Stomach (tissue), 9 donors: ENCODE results near the gene AGPAT4. TPM values are rescaled to one million over a fixed set of nuclear protein-coding genes. Genes with fewer than 3 reads are reported as not detected.

Source experiments
- DNase-seq, 2 donors: peaks; one replicate each; pipeline versions ENCODE4 v3.0.0 to v3.0.0-alpha.2; 2013 to 2019
- H3K27ac ChIP-seq, 5 donors: fragments of 200-600 bp in 4 of 5; sonication (generic) in 4 of 5; one replicate each; pipeline ENCODE4 v1.5.1; 2013 to 2019; ENCODE audit warnings: mild to moderate bottlenecking in 1 of 5, moderate library complexity in 1 of 5
- H3K27me3 ChIP-seq, 3 donors: fragments of 200-600 bp; sonication (generic); one replicate each; pipeline ENCODE4 v1.5.1; 2017 to 2019; ENCODE audit warnings: mixed run types in 1 of 3
- H3K36me3 ChIP-seq, 4 donors: fragments of 200-600 bp; sonication (generic); 1 replicate in 3 of 4; 2 replicates in 1 of 4; pipeline ENCODE4 v1.5.1; 2016 to 2019
- H3K4me1 ChIP-seq, 4 donors: fragments of 200-600 bp; sonication (generic); one replicate each; pipeline ENCODE4 v1.5.1; 2016 to 2019
- H3K4me3 ChIP-seq, 4 donors: fragments of 200-600 bp; sonication (generic) in 3 of 4; one replicate each; pipeline ENCODE4 v1.5.1; 2016 to 2019; ENCODE audit warnings: mild to moderate bottlenecking in 1 of 4
- H3K9me3 ChIP-seq, 4 donors: fragments of 200-600 bp; sonication (generic); one replicate each; pipeline ENCODE4 v1.5.1; 2016 to 2019
- EP300 ChIP-seq: sonication (generic); formaldehyde crosslinking; IDR thresholded peaks from one replicate; pipeline ENCODE4 v1.6.1; 2017; ENCODE audit warnings: antibody characterized with exemption
- POLR2A ChIP-seq, 4 donors: fragments of 450-650 bp; IDR thresholded peaks; one replicate each; pipeline ENCODE4 v1.6.1; 2016; ENCODE audit warnings: antibody characterized with exemption in 4 of 4, control low read depth in 2 of 4, mild to moderate bottlenecking in 1 of 4, moderate library complexity in 1 of 4
- POLR2AphosphoS5 ChIP-seq, 3 donors: sonication (generic); formaldehyde crosslinking; IDR thresholded peaks; one replicate each; pipeline ENCODE4 v1.6.1; 2016; ENCODE audit warnings: antibody characterized with exemption in 3 of 3
- WGBS, 5 donors: extraction: QIAGEN DNeasy Blood & Tissue Kit in 3 of 5; methylation state at CpG; one replicate each; pipeline versions ENCODE4 v1.1.5 to v1.1.7; 2013 to 2018; 5-methylcytosine and 5-hydroxymethylcytosine counted together
- intact Hi-C: fragments of 100-400 bp; cut with DNase I; formaldehyde crosslinking; loops from one replicate; pipeline ENCODE4 v1.15.1; 2023; ENCODE audit warnings: low total_unique reads
- polyA plus RNA-seq, 3 donors: library from polyadenylated mRNA; stranded (reverse); fragments of 200-250 nt; gene quantifications; one replicate each; pipeline ENCODE4 v1.2.3, GENCODE V29; 2013
- total RNA-seq, 5 donors: library from RNA; depleted of rRNA; stranded (reverse); fragments of >200 nt; gene quantifications; one replicate each; pipeline versions ENCODE4 v1.1.0 to v1.2.3, GENCODE V29; 2014 to 2016
- TF ChIP-seq, protein P1 (sequence below), 7 experiments: fragments of 450-650 bp in 4 of 7; fragments of 200-600 bp in 3 of 7; sonication (generic) in 3 of 7; IDR thresholded peaks; one replicate each; pipeline ENCODE4 v1.5.1; 2016 to 2019; ENCODE audit warnings: antibody characterized with exemption in 7 of 7, control low read depth in 2 of 7, mild to moderate bottlenecking in 1 of 7
- donor health status: healthy with polysubstance abuse.
- donor health status: Bipolar disorder and iron deficiency.
- donor health status: healthy.

AGPAT4 gene
- total and polyA plus RNA-seq, 8 donors = 0.46 to 15.8 (median 1.0) TPM

GRCh38 chr6:161273274-161273751 lies 548 bp downstream of the AGPAT4 start:
- Histone ChIP-seq H3K9me3 (no peaks in the 10 kb centered on the region), H3K4me3 (peak overlapping the region; percentile 57 to 74 (median 62)), H3K4me1 (peaks cover 9 to 31% (median 15%) of the 10 kb centered on the region in 4 donors), H3K36me3 (no peaks in the 10 kb centered on the region), H3K27me3 (no peaks in the 10 kb centered on the region), H3K27ac (peak overlapping the region in 4 of 5 donors; percentile 71 to 84 (median 82))
- DNase-seq = peak in 1 of 2 donors; percentile 85
- WGBS, 5 donors = 0 to 2% (median 0%) methylated on average over 10 to 11 of the region's 11 CpGs
- no peak for TF ChIP-seq POLR2AphosphoS5 (IDR thresholded peaks at IDR 0.05)
- TF ChIP-seq, protein P1, sequence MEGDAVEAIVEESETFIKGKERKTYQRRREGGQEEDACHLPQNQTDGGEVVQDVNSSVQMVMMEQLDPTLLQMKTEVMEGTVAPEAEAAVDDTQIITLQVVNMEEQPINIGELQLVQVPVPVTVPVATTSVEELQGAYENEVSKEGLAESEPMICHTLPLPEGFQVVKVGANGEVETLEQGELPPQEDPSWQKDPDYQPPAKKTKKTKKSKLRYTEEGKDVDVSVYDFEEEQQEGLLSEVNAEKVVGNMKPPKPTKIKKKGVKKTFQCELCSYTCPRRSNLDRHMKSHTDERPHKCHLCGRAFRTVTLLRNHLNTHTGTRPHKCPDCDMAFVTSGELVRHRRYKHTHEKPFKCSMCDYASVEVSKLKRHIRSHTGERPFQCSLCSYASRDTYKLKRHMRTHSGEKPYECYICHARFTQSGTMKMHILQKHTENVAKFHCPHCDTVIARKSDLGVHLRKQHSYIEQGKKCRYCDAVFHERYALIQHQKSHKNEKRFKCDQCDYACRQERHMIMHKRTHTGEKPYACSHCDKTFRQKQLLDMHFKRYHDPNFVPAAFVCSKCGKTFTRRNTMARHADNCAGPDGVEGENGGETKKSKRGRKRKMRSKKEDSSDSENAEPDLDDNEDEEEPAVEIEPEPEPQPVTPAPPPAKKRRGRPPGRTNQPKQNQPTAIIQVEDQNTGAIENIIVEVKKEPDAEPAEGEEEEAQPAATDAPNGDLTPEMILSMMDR (IDR thresholded peaks at IDR 0.05) = no peak
- TF ChIP-seq EP300 = no peak
- no peak for TF ChIP-seq POLR2A (IDR thresholded peaks at IDR 0.05)
- intact Hi-C loops = no loop called here

GRCh38 chr6:161272635-161273273 lies 1.1 kb downstream of the AGPAT4 start:
- DNase-seq = peak in 1 of 2 donors; percentile 30
- Histone ChIP-seq H3K36me3 (no peaks in the 10 kb centered on the region), H3K9me3 (no peaks in the 10 kb centered on the region), H3K27ac (peak overlapping the region in 2 of 5 donors; percentile 83 to 84), H3K4me1 (peaks cover 9 to 31% (median 15%) of the 10 kb centered on the region in 4 donors), H3K27me3 (no peaks in the 10 kb centered on the region), H3K4me3 (peak overlapping the region; percentile 57 to 74 (median 62))
- no peak for TF ChIP-seq POLR2A (IDR thresholded peaks at IDR 0.05)
- no peak for TF ChIP-seq POLR2AphosphoS5 (IDR thresholded peaks at IDR 0.05)
- TF ChIP-seq, protein P1 (IDR thresholded peaks at IDR 0.05) = no peak
- no peak for TF ChIP-seq EP300
- intact Hi-C loops = no loop called here
- 37 to 51% (median 47%) methylated on average over 11 of the region's 11 CpGs for whole genome bisulfite sequencing, 5 donors

GRCh38 chr6:161271343-161272030 lies 2.4 kb downstream of the AGPAT4 start:
- 73 to 78% (median 75%) methylated on average over 8 of the region's 8 CpGs for WGBS, 5 donors
- intact Hi-C loops = no loop called here
- H3K36me3 ChIP-seq = peaks cover 0 to 3% (median 0%) of the 10 kb centered on the region in 4 donors

GRCh38 chr6:161270116-161270515 lies 3.7 kb downstream of the AGPAT4 start:
- no peak overlapping the region for H3K27ac ChIP-seq
- peaks cover 9 to 31% (median 15%) of the 10 kb centered on the region in 4 donors for H3K4me1 ChIP-seq
- intact Hi-C loops = no loop called here
- peaks cover 0 to 5% (median 0%) of the 10 kb centered on the region in 4 donors for H3K36me3 ChIP-seq
- no peak overlapping the region for H3K4me3 ChIP-seq
- DNase-seq = no peak
- no peaks in the 10 kb centered on the region for H3K9me3 ChIP-seq
- no peaks in the 10 kb centered on the region for H3K27me3 ChIP-seq
- WGBS, 5 donors = 85 to 96% (median 89%) methylated on average over 5 of the region's 5 CpGs
- TF ChIP-seq, protein P1 (IDR thresholded peaks at IDR 0.05) = no peak
- TF ChIP-seq EP300 (no peak), POLR2AphosphoS5 (IDR thresholded peaks at IDR 0.05) (no peak), POLR2A (IDR thresholded peaks at IDR 0.05) (no peak)

More at GRCh38 chr6:161271343-161272030, 2.4 kb downstream of the AGPAT4 start:
- Histone ChIP-seq H3K9me3 (no peaks in the 10 kb centered on the region), H3K27ac (no peak overlapping the region), H3K27me3 (no peaks in the 10 kb centered on the region), H3K4me3 (no peak overlapping the region), H3K4me1 (peaks cover 9 to 31% (median 15%) of the 10 kb centered on the region in 4 donors)
- TF ChIP-seq POLR2A (IDR thresholded peaks at IDR 0.05) = no peak
- no peak for TF ChIP-seq EP300
- TF ChIP-seq POLR2AphosphoS5 (IDR thresholded peaks at IDR 0.05) = no peak
- TF ChIP-seq, protein P1 (IDR thresholded peaks at IDR 0.05) = no peak
- no peak for DNase-seq
